ENCODE data around the gene GNA15. TPM values are rescaled to one million over a fixed set of nuclear protein-coding genes. Genes with fewer than 3 reads are reported as not detected.

The GNA15 gene
- total RNA-seq, 1 experiment from 2014 or later = not detected

- in situ Hi-C loops (cut with HindIII; ENCODE audit: low pct_unique_long_range_greater_than_20kb, low sequenced_read_pairs) = no loop called here
- DNase-seq (ENCODE audit: low read depth, low spot score) = no peak
These were observed 72.7 kb downstream of the GNA15 start for GRCh38 chr19:3208317-3209207.

DNA sequence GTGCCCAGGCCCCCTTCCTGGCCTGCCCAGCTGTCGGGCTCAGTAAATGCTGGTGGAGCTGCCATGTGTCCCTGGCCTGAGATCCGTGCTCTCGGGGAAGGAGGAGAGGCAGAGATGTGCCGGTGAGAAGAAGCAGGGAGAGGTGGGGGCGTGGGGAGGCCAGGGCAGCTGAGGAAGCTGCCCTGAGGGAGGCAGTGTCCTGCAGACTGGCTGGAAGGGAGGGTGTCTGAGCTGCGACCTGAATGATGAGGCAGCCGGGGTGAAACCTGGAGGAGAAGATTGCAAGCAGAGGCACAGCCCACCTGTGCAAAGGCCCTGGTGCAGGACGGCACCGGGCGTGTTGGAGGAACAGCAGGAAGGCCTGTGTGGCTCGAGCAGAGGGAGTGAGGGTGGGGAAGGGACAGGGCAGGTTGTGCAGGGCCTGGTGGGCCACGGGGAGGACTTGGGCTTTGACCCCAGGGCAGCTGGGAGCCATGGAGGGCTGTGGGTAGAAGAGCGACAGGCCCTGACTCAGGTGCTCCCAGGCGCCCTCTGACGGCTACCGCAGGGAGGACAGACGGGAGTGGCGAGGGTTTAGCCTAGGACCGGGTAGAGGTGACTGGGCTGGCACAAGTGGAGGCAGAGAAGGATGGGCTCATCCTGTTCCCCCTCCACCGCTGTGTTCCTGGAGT, 74.6 kb downstream of the GNA15 start:
- in situ Hi-C loops (cut with HindIII; ENCODE audit: low pct_unique_long_range_greater_than_20kb, low sequenced_read_pairs) = no loop called here
- peak; percentile 44 for DNase-seq (ENCODE audit: low read depth, low spot score)

DNA sequence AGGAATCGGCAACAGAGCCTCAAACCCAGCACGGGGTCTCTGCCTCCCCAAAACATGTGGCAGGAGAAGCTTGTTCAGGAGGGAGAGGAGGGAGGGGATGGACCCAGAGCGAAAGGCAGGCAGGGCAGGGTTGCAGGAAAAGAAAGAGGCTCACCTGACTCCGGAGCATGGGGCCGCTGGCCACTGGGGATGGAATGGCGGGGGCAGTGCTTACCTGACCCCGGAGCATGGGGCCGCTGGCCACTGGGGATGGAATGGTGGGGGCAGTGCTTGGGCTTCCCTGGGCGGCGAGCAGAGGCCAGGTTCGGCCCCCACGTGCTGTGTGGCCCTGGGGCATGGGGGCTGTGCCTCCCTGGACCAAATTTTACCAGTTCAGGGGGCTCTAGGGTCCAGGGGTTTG, 75.4 kb downstream of the GNA15 start:
- in situ Hi-C loops (cut with HindIII; ENCODE audit: low pct_unique_long_range_greater_than_20kb, low sequenced_read_pairs) = no loop called here
- DNase-seq (ENCODE audit: low read depth, low spot score) = no peak

DNA sequence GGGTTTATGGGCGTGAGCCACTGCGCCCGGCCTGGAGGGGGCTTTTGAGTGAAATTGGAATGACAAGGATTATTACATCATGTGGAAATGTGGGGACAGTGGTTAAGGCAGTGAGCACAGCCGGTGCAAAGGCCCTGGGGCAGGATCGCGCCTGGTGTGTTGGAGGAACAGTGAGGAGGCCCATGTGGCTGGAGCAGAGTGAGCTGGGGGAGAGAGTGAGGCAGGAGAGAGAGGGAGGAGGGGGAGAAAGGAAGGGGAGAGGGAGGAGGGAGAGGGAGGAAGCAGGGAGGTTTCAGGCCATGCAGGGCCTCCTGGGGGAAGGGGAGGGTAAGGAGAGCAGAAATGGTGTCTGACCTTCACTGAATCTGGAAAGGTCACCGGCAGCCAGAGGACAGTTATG, 77.3 kb downstream of the GNA15 start:
- DNase-seq (ENCODE audit: low read depth, low spot score) = no peak
- in situ Hi-C loops (cut with HindIII; ENCODE audit: low pct_unique_long_range_greater_than_20kb, low sequenced_read_pairs) = no loop called here

Other genes with a start within 250 kb of the GNA15 start
- gene ZNF57, start 235.1 kb upstream of the GNA15 start, total RNA-seq (2014; rRNA removed; shearing (Covaris generic)) = 4.1 and 6.6 TPM in 2 replicates
- 2.3 and 3.5 TPM in 2 replicates for gene ZNF77, start 191.1 kb upstream of the GNA15 start, total RNA-seq (2014; rRNA removed; shearing (Covaris generic))
- gene TLE6, start 158.5 kb upstream of the GNA15 start, total RNA-seq (2014; rRNA removed; shearing (Covaris generic)) = 3.2 and 4.3 TPM in 2 replicates
- 2.2 and 6.1 TPM in 2 replicates for gene TLE2, start 106.8 kb upstream of the GNA15 start, total RNA-seq (2014; rRNA removed; shearing (Covaris generic))
- 169 and 172 TPM in 2 replicates for gene TLE5, start 73.5 kb upstream of the GNA15 start, total RNA-seq (2014; rRNA removed; shearing (Covaris generic))
- 22.0 and 22.7 TPM in 2 replicates for gene GNA11, start 41.7 kb upstream of the GNA15 start, total RNA-seq (2014; rRNA removed; shearing (Covaris generic))
- 0.24 TPM in 1 of 2 replicates, not detected in the other for gene S1PR4, start 42.7 kb downstream of the GNA15 start, total RNA-seq (2014; rRNA removed; shearing (Covaris generic))
- 62.2 and 65.3 TPM in 2 replicates for gene NCLN, start 49.9 kb downstream of the GNA15 start, total RNA-seq (2014; rRNA removed; shearing (Covaris generic))
- gene CELF5, start 88.6 kb downstream of the GNA15 start, total RNA-seq (2014; rRNA removed; shearing (Covaris generic)) = not detected in 2 replicates
- 4.8 and 5.8 TPM in 2 replicates for gene NFIC, start 230.6 kb downstream of the GNA15 start, total RNA-seq (2014; rRNA removed; shearing (Covaris generic))

Data from SK-MEL-5 (cell line).